Thoracic aorta (tissue), 2 donors: ENCODE data around the gene TNIK. TPM values are rescaled to one million over a fixed set of nuclear protein-coding genes. Genes with fewer than 3 reads are reported as not detected.
A peak's percentile ranks its signal among the peaks of the same experiment; 100 is the strongest.
"Not testable (repeated sequence)": the region's sequence is repeated elsewhere in the genome, so short reads cannot be mapped to it uniquely, and the experiment has no call there.

Experiments
- ATAC-seq: fragments of 150-250 bp; one replicate; pipeline ENCODE4 v1.8.0; 2017; ENCODE audit warnings: low read depth; ENCODE audit not compliant: insufficient number of reproducible peaks, low FRiP score
- DNase-seq: peaks from one replicate; pipeline ENCODE4 v3.0.0-alpha.2; 2020; ENCODE audit warnings: low spot score
- H3K27ac ChIP-seq, 2 donors: fragments of 200-600 bp; sonication (generic); 1 replicate in 1 of 2; 2 replicates in 1 of 2; pipeline ENCODE4 v1.5.1; 2016; ENCODE audit warnings: mild to moderate bottlenecking in 2 of 2, moderate library complexity in 2 of 2
- H3K27me3 ChIP-seq: fragments of 200-600 bp; sonication (generic); replicated peaks from 2 replicates; pipeline ENCODE4 v1.6.0; 2016; ENCODE audit warnings: mild to moderate bottlenecking; ENCODE audit not compliant: insufficient read depth
- H3K36me3 ChIP-seq: fragments of 200-600 bp; sonication (generic); one replicate; pipeline ENCODE4 v1.5.1; 2016
- H3K4me1 ChIP-seq, 2 donors: fragments of 200-600 bp; sonication (generic); 1 replicate in 1 of 2; 2 replicates in 1 of 2; pipeline versions ENCODE4 v1.5.1 to v1.6.0; 2016; ENCODE audit warnings: low read depth in 2 of 2, mild to moderate bottlenecking in 1 of 2; ENCODE audit not compliant: control insufficient read depth in 1 of 2
- H3K4me3 ChIP-seq: fragments of 200-600 bp; sonication (generic); 2 replicates; pipeline ENCODE4 v1.5.1; 2016; ENCODE audit warnings: mild to moderate bottlenecking
- H3K9me3 ChIP-seq: fragments of 200-600 bp; sonication (generic); 2 replicates; pipeline ENCODE4 v1.5.1; 2016
- total RNA-seq, 2 donors: library from RNA; depleted of rRNA; stranded (reverse); fragments of >200 nt; gene quantifications; one replicate each; pipeline versions ENCODE4 v1.1.0 to v1.2.3, GENCODE V29; 2016
- TF ChIP-seq, protein P1 (sequence below): fragments of 200-600 bp; sonication (generic); IDR thresholded peaks from one replicate; pipeline ENCODE4 v1.5.1; 2019; ENCODE audit warnings: antibody characterized with exemption

The TNIK gene
- total RNA-seq, 2 donors from 2014 or later, result 18.3 to 21.7 TPM

DNA sequence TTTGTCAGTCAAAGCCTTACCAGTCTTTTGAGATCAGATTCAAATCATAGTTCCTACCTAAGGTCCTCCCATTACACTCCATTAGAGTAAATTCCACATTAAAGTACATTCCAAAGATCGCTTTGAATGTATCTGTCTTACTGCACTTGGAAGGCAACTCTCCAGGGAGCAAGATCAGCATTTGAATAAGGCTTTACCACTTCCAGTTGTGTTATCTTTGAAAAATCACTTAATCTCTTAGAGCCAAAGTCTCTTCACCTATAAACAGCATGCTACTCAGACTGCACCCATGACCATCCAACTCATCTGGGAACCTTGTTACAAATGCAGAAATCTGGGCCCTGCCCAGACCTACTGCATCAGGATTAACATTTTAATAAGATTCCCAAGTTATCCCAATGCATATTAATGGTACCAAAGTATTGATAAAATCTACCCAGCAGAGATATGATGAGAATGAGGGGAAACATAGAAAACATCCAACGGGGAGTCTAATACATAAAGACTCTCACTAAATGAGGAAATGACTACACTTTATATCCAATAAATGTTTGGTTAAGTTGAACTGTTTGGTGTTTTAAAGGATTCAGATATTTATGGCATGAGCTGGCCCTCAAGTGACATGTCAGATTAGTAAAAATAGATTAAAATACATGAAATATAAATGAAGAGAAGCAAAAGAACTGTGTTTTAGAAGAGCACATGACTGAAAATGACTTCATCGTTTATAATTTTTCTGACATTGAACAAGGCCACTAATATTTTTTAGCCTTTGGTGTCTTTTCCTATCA is 75.9 kb downstream of the TNIK start:
- Histone ChIP-seq H3K4me1 (peaks cover 15 to 24% of the 10 kb centered on the region in 2 donors), H3K27me3 (no peaks in the 10 kb centered on the region), H3K4me3 (no peak overlapping the region), H3K27ac (no peak overlapping the region), H3K9me3 (no peaks in the 10 kb centered on the region), H3K36me3 (no peaks in the 10 kb centered on the region)
- DNase-seq, result no peak
- no peak for ATAC-seq
- TF ChIP-seq, protein P1, sequence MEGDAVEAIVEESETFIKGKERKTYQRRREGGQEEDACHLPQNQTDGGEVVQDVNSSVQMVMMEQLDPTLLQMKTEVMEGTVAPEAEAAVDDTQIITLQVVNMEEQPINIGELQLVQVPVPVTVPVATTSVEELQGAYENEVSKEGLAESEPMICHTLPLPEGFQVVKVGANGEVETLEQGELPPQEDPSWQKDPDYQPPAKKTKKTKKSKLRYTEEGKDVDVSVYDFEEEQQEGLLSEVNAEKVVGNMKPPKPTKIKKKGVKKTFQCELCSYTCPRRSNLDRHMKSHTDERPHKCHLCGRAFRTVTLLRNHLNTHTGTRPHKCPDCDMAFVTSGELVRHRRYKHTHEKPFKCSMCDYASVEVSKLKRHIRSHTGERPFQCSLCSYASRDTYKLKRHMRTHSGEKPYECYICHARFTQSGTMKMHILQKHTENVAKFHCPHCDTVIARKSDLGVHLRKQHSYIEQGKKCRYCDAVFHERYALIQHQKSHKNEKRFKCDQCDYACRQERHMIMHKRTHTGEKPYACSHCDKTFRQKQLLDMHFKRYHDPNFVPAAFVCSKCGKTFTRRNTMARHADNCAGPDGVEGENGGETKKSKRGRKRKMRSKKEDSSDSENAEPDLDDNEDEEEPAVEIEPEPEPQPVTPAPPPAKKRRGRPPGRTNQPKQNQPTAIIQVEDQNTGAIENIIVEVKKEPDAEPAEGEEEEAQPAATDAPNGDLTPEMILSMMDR, result no peak

DNA sequence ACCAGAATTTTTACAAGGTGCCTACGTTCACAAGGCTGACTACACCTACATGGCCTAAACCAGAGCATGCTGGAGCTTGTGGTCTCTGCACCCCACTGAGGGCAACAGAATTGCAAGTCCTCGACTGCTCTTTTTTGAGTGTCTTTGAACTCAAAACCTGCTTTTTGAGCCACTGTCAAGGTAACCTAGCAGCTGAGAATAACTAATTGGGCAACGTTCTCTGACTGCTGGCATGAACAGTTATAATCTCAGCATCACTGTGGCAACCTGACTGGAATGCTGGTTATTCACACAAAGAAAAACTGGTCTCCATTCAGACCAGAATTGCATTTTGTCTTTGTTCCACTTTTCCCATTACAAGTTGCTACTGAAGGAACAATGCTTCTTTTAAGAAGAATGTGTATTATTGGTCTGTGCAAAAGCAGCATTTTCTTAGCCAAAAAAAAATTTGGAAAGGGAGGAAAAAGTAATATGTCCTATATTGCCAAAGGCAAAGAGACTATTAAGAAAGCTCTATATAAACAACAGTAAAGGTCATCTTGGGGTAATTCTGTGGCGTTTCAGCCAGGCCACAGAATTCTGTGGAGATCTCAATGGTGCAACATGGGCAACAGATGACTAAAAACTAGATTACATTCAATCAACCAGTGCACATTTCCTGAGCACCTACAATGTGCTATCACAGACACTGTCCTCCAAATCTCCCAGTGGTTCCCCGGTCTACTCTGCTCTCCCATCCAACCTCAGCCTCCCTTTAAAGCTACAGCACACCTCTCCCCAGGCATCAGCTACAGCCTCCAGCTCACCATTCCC is 76.8 kb downstream of the TNIK start:
- H3K4me1 ChIP-seq, result peaks cover 15 to 24% of the 10 kb centered on the region in 2 donors

DNA sequence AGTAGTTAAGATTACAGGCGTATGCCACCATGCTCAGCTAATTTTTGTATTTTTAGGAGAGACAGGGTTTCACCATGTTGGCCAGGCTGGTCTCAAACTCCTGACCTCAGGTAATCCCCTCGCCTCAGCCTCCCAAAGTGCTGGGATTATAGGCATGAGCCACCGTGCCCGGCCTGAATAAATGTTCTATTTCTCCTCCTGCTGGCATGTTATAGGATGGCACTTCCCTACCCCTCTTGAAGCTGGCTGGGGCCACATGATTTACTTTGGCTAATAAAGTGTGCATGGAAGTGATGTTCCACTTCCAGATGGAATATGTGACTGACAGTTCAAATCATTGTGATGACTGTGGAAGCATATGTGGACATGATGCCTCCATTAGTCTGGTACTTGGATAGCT is 77.9 kb downstream of the TNIK start:
- not testable (repeated sequence) for H3K27me3 ChIP-seq, H3K36me3 ChIP-seq, H3K27ac ChIP-seq, H3K9me3 ChIP-seq, H3K4me3 ChIP-seq, DNase-seq, ATAC-seq
- peaks cover 15 to 24% of the 10 kb centered on the region in 2 donors for H3K4me1 ChIP-seq

More for the DNA sequence above, 76.8 kb downstream of the TNIK start:
- TF ChIP-seq, protein P1, result no peak
- peak; percentile 50 for ATAC-seq
- Histone ChIP-seq H3K27ac (no peak overlapping the region), H3K27me3 (no peaks in the 10 kb centered on the region), H3K9me3 (no peaks in the 10 kb centered on the region), H3K4me3 (no peak overlapping the region), H3K36me3 (no peaks in the 10 kb centered on the region)
- DNase-seq, result no peak

DNA sequence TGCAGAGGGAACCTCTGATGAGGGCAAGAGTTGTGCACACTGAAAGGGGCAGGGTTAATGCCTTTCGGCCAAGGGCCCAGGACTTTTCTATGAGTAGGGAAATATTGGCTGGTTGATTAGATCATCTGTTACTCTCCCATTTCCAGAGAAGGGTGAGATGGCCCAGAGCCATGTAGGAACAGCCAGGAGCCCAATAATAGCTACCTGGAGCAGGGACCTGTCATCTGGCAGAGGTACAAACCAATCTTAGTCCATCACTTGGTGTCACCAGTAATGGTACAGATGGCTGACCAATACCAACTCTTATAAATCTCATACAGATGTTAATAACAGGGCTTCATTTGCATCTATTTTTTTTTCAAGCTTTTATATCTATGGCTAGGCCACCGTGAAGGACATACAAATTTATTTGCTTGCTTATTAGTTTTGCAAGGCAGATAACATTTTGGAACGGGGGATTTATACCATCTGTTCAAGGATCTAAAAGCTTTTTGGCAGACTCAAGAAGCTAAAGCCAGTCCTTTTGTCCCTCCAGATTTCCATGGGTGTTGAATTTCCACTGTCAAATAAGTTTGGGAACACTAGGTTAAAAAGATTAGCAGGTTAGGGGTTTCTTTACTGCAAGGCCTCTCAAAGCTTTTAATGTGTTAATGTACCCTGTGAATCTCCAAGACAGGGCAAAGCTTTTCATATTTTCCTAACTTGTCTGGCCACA is 79.3 kb downstream of the TNIK start:
- no peak for ATAC-seq
- H3K4me1 ChIP-seq, result peaks cover 15 to 28% of the 10 kb centered on the region in 2 donors

DNA sequence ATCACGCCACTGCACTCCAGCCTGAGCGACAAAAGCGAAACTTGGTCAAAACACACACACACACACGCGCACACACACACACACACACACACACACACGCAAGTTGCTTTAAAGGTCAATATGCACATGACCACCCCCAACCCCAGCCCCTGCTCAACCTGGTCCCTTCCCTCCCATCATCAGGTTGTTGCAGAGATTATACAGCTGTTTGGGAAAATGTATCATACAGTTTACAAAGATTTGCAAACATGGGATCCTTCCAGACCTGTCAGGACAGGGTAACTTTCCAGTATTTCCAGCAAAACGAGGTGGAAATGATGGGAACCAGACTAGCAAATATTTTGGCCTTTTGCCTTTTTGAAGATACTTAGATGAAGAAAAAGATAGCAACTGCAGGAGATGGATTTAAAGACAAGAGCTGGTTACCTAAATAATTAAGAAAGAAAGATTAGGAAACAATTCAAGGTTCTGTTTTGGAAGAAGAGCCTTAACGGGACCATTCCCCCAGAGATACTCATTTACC is 80.2 kb downstream of the TNIK start:
- H3K4me3 ChIP-seq, result no peak overlapping the region
- H3K27ac ChIP-seq, result no peak overlapping the region
- peaks cover 15 to 30% of the 10 kb centered on the region in 2 donors for H3K4me1 ChIP-seq
- no peak for DNase-seq
- TF ChIP-seq, protein P1, result no peak
- no peaks in the 10 kb centered on the region for H3K27me3 ChIP-seq
- no peak for ATAC-seq
- no peaks in the 10 kb centered on the region for H3K36me3 ChIP-seq
- H3K9me3 ChIP-seq, result no peaks in the 10 kb centered on the region

More for the DNA sequence above, 79.3 kb downstream of the TNIK start:
- H3K9me3 ChIP-seq, result no peaks in the 10 kb centered on the region
- no peak overlapping the region for H3K4me3 ChIP-seq
- H3K27me3 ChIP-seq, result no peaks in the 10 kb centered on the region
- TF ChIP-seq, protein P1, result no peak
- no peaks in the 10 kb centered on the region for H3K36me3 ChIP-seq
- no peak overlapping the region for H3K27ac ChIP-seq
- no peak for DNase-seq
